ENCODE measurements around the gene UBE2J2. TPM values are rescaled to one million over a fixed set of nuclear protein-coding genes. Genes with fewer than 3 reads are reported as not detected.
A peak's percentile ranks its signal among the peaks of the same experiment; 100 is the strongest.

UBE2J2 gene
- total RNA-seq, 1 experiment from 2014 or later: 83.4 TPM

- no peak within 1 kb of the TSS for H2AFZ ChIP-seq (ENCODE audit: low read length)
- H3K9me3 ChIP-seq (ENCODE audit: control insufficient read depth, low read depth, low read length): no peaks in the 10 kb centered on the region
- Mint-ChIP-seq H3K4me1 (peaks cover 15 to 21% of the 10 kb centered on the region in 2 experiments), H3K36me3 (ENCODE audit: insufficient read depth in 1 of 3, low read depth in 3 of 3) (peaks cover 17 to 39% (median 37%) of the 10 kb centered on the region in 3 experiments), H3K9me3 (peaks cover 0 to 4% of the 10 kb centered on the region in 2 experiments; a peak in 1 of 5 replicates), H3K27ac (peak within 1 kb of the TSS; percentile 58 to 93 (median 62); a peak in 3 of 7 replicates), H3K27me3 (ENCODE audit: low read depth) (no peaks in the 10 kb centered on the region), H3K4me3 (peak within 1 kb of the TSS; percentile 90 to 93)
- H3K4me1 ChIP-seq (ENCODE audit: insufficient read depth, low read length): no peaks in the 10 kb centered on the region
- H3K9ac ChIP-seq (ENCODE audit: extremely low read depth, insufficient read length, low read length): peak within 1 kb of the TSS; percentile 43
- WGBS (ENCODE audit: extremely low coverage, insufficient read length, low lambda C conversion rate): no CpG with 5 or more reads among the region's 99 CpGs
- H3K56ac ChIP-seq (ENCODE audit: insufficient read length, low read depth, low read length): no peak within 1 kb of the TSS
- H3K79me2 ChIP-seq (ENCODE audit: insufficient read depth, low read length): peaks cover 2% of the 10 kb centered on the region; the same call in 1 of the 2 replicates
- no peak within 1 kb of the TSS for H2BK5ac ChIP-seq (ENCODE audit: insufficient read length, low read length)
- peak within 1 kb of the TSS; percentile 59 for H3K14ac ChIP-seq (ENCODE audit: insufficient read depth, low read length)
- no peak within 1 kb of the TSS for H4K91ac ChIP-seq (ENCODE audit: insufficient read length, low read depth, low read length)
- H3K4ac ChIP-seq (ENCODE audit: low read depth, low read length): no peak within 1 kb of the TSS
- no peak within 1 kb of the TSS for H3K18ac ChIP-seq (ENCODE audit: insufficient read length, low read depth, low read length)
- H4K5ac ChIP-seq (ENCODE audit: insufficient read length, low read depth, low read length): no peak within 1 kb of the TSS
- H3K79me1 ChIP-seq (ENCODE audit: insufficient read depth, low read depth, low read length, poor library complexity, severe bottlenecking): peaks cover 2% of the 10 kb centered on the region
- no peak within 1 kb of the TSS for H2BK12ac ChIP-seq (ENCODE audit: insufficient read length, low read depth, low read length)
- no peak within 1 kb of the TSS for H2AK5ac ChIP-seq (ENCODE audit: insufficient read length, low read length)
- no peaks in the 10 kb centered on the region for H3K27me3 ChIP-seq (ENCODE audit: insufficient read depth, low read length)
- H2BK15ac ChIP-seq (ENCODE audit: low read depth, low read length): no peak within 1 kb of the TSS
- no peak for TF ChIP-seq CTCF (conservative IDR thresholded peaks at IDR 0.05)
- H3K23ac ChIP-seq (ENCODE audit: insufficient read length, low read depth, low read length): no peak within 1 kb of the TSS
- no peak within 1 kb of the TSS for H3T11ph ChIP-seq (ENCODE audit: low read length)
- H3K23me2 ChIP-seq (ENCODE audit: insufficient read length, low read depth, low read length, poor library complexity, severe bottlenecking): peaks cover 6% of the 10 kb centered on the region
- no peak within 1 kb of the TSS for H4K8ac ChIP-seq (replicated peaks; ENCODE audit: insufficient read length, low read depth, low read length)
- peak within 1 kb of the TSS; percentile 71 for H3K4me2 ChIP-seq (ENCODE audit: insufficient read depth, insufficient read length, low read length)
- no peak within 1 kb of the TSS for H3K27ac ChIP-seq (ENCODE audit: insufficient read length, low read depth, low read length)
- no peak within 1 kb of the TSS for H2BK120ac ChIP-seq (ENCODE audit: low read depth, low read length, poor library complexity, severe bottlenecking)
- DNase-seq: peak; percentile 97
- no peak within 1 kb of the TSS for H2BK20ac ChIP-seq (ENCODE audit: low read depth, low read length, poor library complexity, severe bottlenecking)
- no peaks in the 10 kb centered on the region for H4K20me1 ChIP-seq (ENCODE audit: control insufficient read depth, insufficient read depth, insufficient read length)
These were observed 42.0 kb downstream of the UBE2J2 start, which contains the start of gene SDF4 for GRCh38 chr1:1231400-1232207. Gene SDF4 (minus strand): TSS chr1:1232001. CDS start chr1:1228772, 3,229 bp downstream.

Data from H9 (cell line).